Fibroblast of mammary gland (primary cell): ENCODE results near the gene AMBP.

Experiments used
- DNase-seq: peaks from one replicate; pipeline ENCODE4 v3.0.0-alpha.2; 2010; ENCODE audit warnings: low read depth
- H3K4me3 ChIP-seq: 2 replicates; pipeline ENCODE4 v1.5.1; 2011; ENCODE audit warnings: low read depth, mild to moderate bottlenecking, low read length, moderate library complexity; ENCODE audit not compliant: control insufficient read depth
- CTCF ChIP-seq: conservative IDR thresholded peaks from 2 replicates; pipeline ENCODE4 v1.5.1; 2011; ENCODE audit warnings: low read depth, low read length, inconsistent platforms; ENCODE audit not compliant: control insufficient read depth, insufficient read depth

AMBP gene

GRCh38 chr9:114027159-114027862 is 50.8 kb downstream of the AMBP start:
- H3K4me3 ChIP-seq: no peak overlapping the region
- TF ChIP-seq CTCF: no peak
- no peak for DNase-seq

GRCh38 chr9:114026335-114026734 is 51.8 kb downstream of the AMBP start:
- DNase-seq: no peak
- no peak for TF ChIP-seq CTCF
- H3K4me3 ChIP-seq: no peak overlapping the region

- no peak for TF ChIP-seq CTCF
These were observed 52.3 kb downstream of the AMBP start for GRCh38 chr9:114025760-114026159.

GRCh38 chr9:114025196-114025753 is 52.8 kb downstream of the AMBP start:
- no peak overlapping the region for H3K4me3 ChIP-seq
- no peak for DNase-seq
- TF ChIP-seq CTCF: no peak

More at GRCh38 chr9:114025760-114026159, 52.3 kb downstream of the AMBP start:
- no peak for DNase-seq
- no peak overlapping the region for H3K4me3 ChIP-seq

GRCh38 chr9:114023961-114024360 is 54.1 kb downstream of the AMBP start:
- H3K4me3 ChIP-seq: no peak overlapping the region
- DNase-seq: no peak
- no peak for TF ChIP-seq CTCF

GRCh38 chr9:114021578-114021977 is 56.5 kb downstream of the AMBP start:
- H3K4me3 ChIP-seq: no peak overlapping the region
- TF ChIP-seq CTCF: no peak
- no peak for DNase-seq
